HG02938 (cell line): ENCODE measurements around the gene VEGFC.

Experiments
- ATAC-seq: cut with Tn5 transposase; IDR thresholded peaks from one replicate; pipeline ENCODE4 v1.9.1; 2021; ENCODE audit warnings: mild to moderate bottlenecking, moderate library complexity; ENCODE audit not compliant: unreplicated experiment

Gene VEGFC

DNA sequence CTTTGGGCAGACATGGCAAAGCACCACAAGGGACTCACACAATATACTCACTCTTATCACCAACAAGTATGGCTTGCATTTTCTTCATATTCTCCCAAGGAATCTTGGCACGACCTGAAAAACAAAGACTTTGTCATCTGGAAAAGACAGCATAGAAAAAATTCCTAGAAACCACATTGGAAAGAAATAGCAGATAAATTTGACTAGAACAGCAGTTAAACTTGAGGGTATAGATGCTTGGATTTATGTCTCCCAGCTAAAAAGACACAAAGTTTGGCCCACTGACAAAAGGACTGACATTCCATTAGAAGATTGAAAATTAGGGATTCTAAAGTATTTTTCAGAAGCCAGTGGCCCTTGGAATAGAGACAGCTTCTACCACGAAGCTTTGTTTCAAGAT, 6.9 kb upstream of the VEGFC start:
- no peak for ATAC-seq

DNA sequence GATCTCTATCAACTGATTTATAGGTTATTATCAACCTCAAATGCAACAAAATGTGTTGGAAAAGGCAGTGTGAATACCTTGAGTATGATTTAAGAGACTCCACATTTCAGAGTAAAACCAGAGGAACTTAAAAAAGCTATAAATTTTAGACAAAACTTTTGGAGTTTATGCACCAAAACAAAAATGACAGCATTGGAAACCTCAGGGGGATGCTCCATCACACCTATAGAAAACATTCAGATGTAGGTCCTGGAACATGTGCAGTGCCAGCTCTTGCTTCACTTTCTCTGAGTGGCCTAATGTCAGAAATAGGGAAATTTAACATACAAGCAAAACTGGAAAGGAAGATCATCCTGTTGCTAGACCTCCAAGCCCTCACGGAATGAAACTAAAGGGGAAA, 5.8 kb upstream of the VEGFC start:
- no peak for ATAC-seq

- ATAC-seq, result no peak
Measured at GRCh38 chr4:176795441-176795840, 2.7 kb upstream of the VEGFC start.

- no peak for ATAC-seq
Measured at GRCh38 chr4:176794651-176795050, 1.9 kb upstream of the VEGFC start.

GRCh38 chr4:176794151-176794550, 1.4 kb upstream of the VEGFC start:
- ATAC-seq, result no peak

DNA sequence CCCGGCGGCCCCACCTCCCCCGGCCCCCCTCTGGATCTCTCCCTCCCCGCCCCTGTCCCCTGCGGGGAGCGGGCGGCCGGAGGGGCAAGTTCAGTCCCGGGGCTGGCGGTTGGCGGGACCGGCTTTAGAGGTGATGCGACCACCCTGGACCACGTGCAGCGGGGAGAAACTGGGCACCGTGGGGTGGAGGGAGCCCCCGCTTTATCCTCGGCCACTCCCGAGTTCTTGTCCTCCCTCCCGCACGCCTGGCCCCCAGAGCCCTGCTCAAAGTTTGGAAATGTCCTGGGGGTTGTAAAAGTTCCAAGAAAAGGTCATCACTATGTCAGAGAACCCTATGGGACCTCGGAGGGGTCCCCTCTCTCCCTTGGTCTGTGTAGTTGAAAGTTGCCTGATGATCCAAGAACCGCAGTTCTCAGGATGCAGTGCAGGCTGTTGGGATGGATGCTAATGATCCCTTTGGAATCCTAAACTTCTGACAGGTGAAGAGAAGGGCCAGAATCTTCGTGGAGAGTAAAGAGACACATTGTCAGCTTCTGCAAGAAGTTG, 411 bp upstream of the VEGFC start:
- no peak for ATAC-seq

DNA sequence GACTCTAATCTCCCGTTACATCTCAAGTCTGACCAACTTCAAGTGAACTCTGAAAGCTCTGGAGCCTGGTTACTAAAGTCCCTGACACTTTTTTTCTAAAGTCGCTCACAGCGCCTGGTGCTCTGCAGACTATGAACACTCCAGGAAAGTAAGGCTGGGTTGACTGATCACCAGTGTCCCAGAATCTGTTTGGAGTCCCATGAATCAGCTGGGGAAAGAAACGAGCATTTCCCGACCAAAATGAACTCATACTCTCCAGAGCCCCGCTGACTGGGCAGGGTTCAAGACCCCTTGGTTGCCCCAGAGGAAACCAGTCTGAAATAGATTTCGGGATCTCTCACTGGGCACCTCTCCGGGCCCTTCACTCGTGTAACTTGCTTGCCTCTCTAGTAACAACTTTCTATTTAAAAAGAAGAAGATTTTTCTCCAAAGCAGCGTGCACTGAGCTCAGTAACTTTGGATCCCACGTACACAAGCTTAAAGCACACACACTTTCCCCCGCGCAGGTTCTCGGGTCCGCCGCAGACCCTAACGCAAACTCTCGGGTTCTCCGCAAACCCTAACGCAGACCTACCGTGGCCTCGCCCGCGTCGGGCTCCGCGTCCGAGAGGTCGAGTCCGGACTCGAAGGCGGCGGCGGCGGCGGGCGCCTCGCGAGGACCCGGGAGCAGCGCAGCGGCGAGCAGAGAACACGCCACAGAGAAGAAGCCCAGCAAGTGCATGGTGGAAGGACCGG, 964 bp downstream of the VEGFC start:
- ATAC-seq, result peak; percentile 21

- ATAC-seq, result no peak
Measured at GRCh38 chr4:176790398-176790797, 2.3 kb downstream of the VEGFC start.

GRCh38 chr4:176789955-176790354, 2.8 kb downstream of the VEGFC start:
- ATAC-seq, result peak; percentile 68

GRCh38 chr4:176788971-176789370, 3.8 kb downstream of the VEGFC start:
- ATAC-seq, result no peak

GRCh38 chr4:176788248-176788647, 4.5 kb downstream of the VEGFC start:
- no peak for ATAC-seq

GRCh38 chr4:176784816-176785215, 7.9 kb downstream of the VEGFC start:
- no peak for ATAC-seq

DNA sequence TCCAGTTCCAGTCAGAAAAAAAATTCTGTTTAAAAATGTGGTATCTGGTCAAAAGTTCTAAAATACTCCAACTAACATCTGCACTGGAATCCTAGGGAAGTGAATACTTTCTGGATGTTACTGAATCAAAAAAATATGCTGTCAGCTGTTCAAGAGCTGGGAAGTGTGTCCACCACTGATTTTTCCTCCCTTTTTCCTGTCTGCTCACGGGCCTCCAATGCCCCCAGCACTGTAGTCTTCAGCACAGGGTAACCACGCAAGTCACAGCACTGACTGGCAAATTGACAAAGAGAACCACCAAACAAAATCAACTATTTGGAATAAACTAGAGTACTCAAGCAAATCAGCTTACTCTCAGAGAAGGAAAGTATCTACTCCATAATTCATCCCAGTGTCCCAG, 9.9 kb downstream of the VEGFC start:
- ATAC-seq, result no peak

DNA sequence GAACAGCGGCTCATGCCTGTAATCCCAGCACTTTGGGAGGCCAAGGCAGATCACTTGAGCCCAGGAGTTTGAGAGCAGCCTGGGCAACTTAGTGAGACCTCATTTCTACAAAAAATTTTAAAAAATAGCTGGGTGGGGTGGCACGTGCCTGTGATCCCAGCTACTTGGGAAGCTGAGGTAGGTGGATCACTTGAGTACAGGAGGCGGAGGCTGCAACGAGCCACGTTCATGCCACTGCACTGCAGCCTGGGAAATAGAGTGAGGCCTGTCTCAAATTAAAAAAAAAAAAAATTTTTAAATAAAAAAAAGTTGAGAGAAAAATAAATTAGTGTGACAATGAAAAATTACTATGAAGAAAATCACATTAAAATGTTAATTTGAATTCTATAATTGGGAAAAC, 10.5 kb downstream of the VEGFC start:
- ATAC-seq, result no peak

DNA sequence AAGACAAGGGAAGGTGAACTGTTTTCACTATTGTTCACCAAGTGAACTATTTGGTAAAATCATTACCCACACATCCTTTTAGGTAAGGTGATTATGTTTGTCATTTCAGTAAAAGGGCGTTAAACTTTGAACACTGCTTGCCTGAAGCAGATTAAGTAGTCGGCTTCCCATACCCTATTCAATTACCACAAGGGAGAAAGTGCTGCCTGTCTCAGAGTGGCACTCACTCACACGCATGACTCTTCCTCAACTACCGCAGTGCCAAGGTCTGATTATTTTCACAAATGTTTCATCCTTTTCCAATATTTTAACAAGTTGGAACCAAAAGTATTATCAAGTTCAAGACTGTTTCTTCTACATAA, 11.0 kb downstream of the VEGFC start:
- no peak for ATAC-seq

GRCh38 chr4:176780995-176781738, 11.6 kb downstream of the VEGFC start:
- ATAC-seq, result no peak

DNA sequence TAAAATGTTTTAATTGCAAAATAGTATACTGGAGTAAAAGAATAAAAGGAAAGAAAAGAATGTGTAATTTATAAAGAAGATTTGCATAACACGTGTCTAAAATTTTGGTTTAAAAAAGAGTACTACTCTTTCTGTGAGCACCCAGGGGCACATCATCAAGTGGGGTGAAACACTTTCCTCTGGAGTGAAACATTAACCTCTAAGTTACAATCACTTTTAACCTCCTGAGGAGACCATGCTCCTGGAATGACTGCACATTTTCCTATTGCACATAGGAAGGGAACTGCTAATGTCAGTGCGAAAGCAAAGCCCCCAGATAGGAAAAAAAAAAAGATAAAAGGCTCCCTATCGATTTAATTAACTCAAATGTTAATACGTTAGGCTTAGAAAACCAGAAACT, 13.3 kb downstream of the VEGFC start:
- ATAC-seq, result no peak

GRCh38 chr4:176778491-176778890, 14.2 kb downstream of the VEGFC start:
- ATAC-seq, result no peak

DNA sequence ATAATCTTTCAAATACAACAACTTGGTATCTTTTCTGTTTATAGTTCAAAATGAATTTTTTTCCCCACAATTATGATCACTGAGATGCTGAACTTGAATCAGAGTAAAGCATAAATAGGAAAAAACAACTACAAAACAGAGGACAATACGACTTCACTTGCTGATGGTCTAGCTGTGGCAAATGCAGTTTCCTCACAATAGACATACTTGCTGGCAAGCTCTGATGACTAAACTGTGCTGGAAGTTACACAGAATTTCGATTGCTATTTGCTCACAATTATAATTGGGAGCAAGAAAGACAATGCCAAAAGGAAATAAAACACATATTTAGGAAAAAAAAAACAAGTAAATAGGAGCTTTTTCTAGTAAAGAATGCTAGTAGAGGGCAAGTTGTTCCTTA, 14.7 kb downstream of the VEGFC start:
- no peak for ATAC-seq

DNA sequence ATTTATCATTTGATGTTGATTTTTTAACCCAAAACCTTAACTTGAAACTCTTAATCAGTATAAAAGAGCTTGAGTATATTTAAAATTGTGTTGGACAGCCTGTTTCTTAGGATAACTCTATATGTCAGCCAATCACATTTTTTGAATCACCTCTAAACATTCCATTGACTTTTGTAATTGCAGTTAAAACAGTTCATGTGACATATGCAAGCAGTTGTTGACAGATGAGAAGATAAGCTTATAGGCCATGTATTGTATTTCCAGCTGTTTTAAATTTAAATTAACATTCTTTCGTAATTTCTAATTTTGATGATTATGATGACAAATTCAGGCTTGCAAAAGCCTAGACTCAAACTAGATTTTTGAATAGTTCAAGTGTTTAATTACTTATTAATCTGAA, 17.4 kb downstream of the VEGFC start:
- ATAC-seq, result no peak

DNA sequence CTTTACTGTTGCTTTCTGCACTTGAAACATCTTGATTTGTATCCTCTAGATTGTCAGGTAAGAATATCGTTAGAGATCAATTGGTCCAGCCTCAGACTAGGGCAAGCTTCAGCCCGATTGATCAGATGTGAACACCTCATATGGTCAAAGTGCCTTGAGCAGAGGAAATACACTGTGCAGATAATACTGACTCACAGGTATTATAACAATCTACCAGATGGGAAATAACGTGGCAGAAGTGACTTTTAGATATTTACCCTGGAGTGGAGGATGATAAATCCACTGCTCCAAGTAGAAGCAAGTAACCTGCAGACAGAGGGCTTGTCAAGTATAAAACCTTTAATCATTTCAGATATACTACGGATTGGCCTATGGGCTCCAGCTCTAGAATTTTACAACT, 17.9 kb downstream of the VEGFC start:
- no peak for ATAC-seq

DNA sequence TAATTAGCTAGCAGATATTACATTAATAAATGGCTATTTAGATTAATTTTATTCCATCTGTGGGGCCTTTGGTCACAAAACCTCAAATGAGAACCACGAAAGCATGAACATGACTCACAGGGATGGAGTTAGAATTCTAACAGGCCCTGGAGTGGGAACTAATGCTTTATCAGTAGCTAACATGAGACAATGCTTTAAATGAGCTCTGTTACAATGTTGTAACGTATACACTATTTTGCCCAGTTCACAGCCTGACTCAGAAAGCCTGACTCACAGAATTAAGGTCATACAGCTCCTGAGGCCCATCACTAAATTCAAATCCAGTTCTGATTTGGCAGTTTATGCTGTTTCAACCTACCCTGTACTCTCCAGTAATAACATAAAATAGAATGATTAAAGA, 23.2 kb downstream of the VEGFC start:
- no peak for ATAC-seq
